Endothelial cell of umbilical vein (primary cell): ENCODE measurements around the gene CACNB4.

Source experiments
- CTCF ChIP-seq, 2 donors: IDR thresholded peaks; 1 replicate in 1 of 2; 2 replicates in 1 of 2; pipeline ENCODE4 v1.5.1; 2011; ENCODE audit warnings: low read length in 2 of 2, mild to moderate bottlenecking in 2 of 2, moderate library complexity in 2 of 2, control low read depth in 1 of 2, inconsistent platforms in 1 of 2, low read depth in 1 of 2; ENCODE audit not compliant: insufficient read depth in 1 of 2; ENCODE audit errors: extremely low read depth in 1 of 2
- EZH2 ChIP-seq: IDR thresholded peaks from 2 replicates; pipeline ENCODE4 v1.6.1; 2012; ENCODE audit warnings: borderline replicate concordance, low read depth, mild to moderate bottlenecking, moderate library complexity, low read length, inconsistent platforms; ENCODE audit not compliant: severe bottlenecking
- FOS ChIP-seq: IDR thresholded peaks from 2 replicates; pipeline ENCODE4 v1.6.1; 2011; ENCODE audit warnings: mild to moderate bottlenecking, low read length, moderate library complexity, borderline replicate concordance; ENCODE audit not compliant: insufficient read depth
- POLR2A ChIP-seq: IDR thresholded peaks from 2 replicates; pipeline ENCODE4 v1.6.1; 2012; ENCODE audit warnings: low read depth, mild to moderate bottlenecking, control low read depth, low read length
- POLR2AphosphoS5 ChIP-seq: IDR thresholded peaks from 2 replicates; pipeline ENCODE4 v1.6.1; 2012; ENCODE audit warnings: low read depth, mild to moderate bottlenecking, control low read depth, low read length, moderate library complexity; ENCODE audit not compliant: insufficient read depth
- TF ChIP-seq, protein P1 (sequence below): IDR thresholded peaks from 2 replicates; pipeline ENCODE4 v1.6.1; 2011; ENCODE audit not compliant: insufficient read depth, insufficient read length

GRCh38 chr2:151830961-151831360, 267.9 kb downstream of the CACNB4 start:
- TF ChIP-seq CTCF (IDR thresholded peaks at IDR 0.05; ENCODE audit: extremely low read depth in 1 of 2, insufficient read depth in 1 of 2, low read depth in 1 of 2, low read length in 2 of 2): no peak
- TF ChIP-seq POLR2A: no peak
- no peak for TF ChIP-seq POLR2AphosphoS5
- no peak for TF ChIP-seq FOS
- TF ChIP-seq, protein P1, sequence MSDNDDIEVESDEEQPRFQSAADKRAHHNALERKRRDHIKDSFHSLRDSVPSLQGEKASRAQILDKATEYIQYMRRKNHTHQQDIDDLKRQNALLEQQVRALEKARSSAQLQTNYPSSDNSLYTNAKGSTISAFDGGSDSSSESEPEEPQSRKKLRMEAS: no peak
- TF ChIP-seq EZH2: no peak
